Endothelial cell of umbilical vein (primary cell): ENCODE results near the gene ODAD3. TPM values are rescaled to one million over a fixed set of nuclear protein-coding genes. Genes with fewer than 3 reads are reported as not detected.

ENCODE experiments used
- BruUV-seq: library from RNA; stranded (reverse); fragments of 400-500 nt; replicated peaks from 2 replicates; lab custom pipeline; 2021; lab: Mats Ljungman, UMichigan
- CTCF ChIA-PET: fragments of 300-600, 350-600 bp; sonication (Branson Sonifier 250); formaldehyde crosslinking; loops from one replicate; lab custom pipeline; 2021; ENCODE audit warnings: antibody characterized with exemption, inconsistent platforms; lab: Charles Lee
- POLR2A ChIA-PET: fragments of 300-600, 350-600 bp; sonication (Branson Sonifier 250); formaldehyde crosslinking; loops from one replicate; lab custom pipeline; 2021; ENCODE audit warnings: antibody characterized with exemption, inconsistent platforms; lab: Charles Lee
- DNase-seq: peaks from one replicate; pipeline ENCODE4 v3.0.0-alpha.2; 2011; ENCODE audit warnings: low read depth, low spot score
- FAIRE-seq: peaks from 2 replicates; lab custom pipeline; 2011; peaks lifted over from hg19 to GRCh38; lab: Jason Lieb, UNC
- H2AFZ ChIP-seq: 2 replicates; pipeline ENCODE4 v1.6.0; 2012; ENCODE audit warnings: low read depth, low read length, control low read depth, inconsistent platforms
- H3K27ac ChIP-seq: 2 replicates; pipeline ENCODE4 v1.5.1; 2011; ENCODE audit warnings: low read depth, mild to moderate bottlenecking, control low read depth, low read length, moderate library complexity; ENCODE audit not compliant: insufficient read depth
- H3K27me3 ChIP-seq, 2 experiments: 2 replicates each; pipeline versions ENCODE4 v1.6.0 to v1.6.1; 2011; ENCODE audit warnings: low read length in 2 of 2, mixed read lengths in 1 of 2; ENCODE audit not compliant: control insufficient read depth in 2 of 2, insufficient read depth in 2 of 2
- H3K36me3 ChIP-seq, 2 experiments: 2 replicates in 1 of 2; 3 replicates in 1 of 2; pipeline ENCODE4 v1.5.1; 2011; ENCODE audit warnings: low read length in 2 of 2, mild to moderate bottlenecking in 1 of 2, moderate library complexity in 1 of 2; ENCODE audit not compliant: control insufficient read depth in 2 of 2, insufficient read depth in 2 of 2; ENCODE audit errors: extremely low read depth in 1 of 2
- H3K4me1 ChIP-seq: 3 replicates; pipeline ENCODE4 v1.5.1; 2011; ENCODE audit warnings: mild to moderate bottlenecking, low read length; ENCODE audit not compliant: control insufficient read depth, insufficient read depth; ENCODE audit errors: extremely low read depth
- H3K4me2 ChIP-seq: 2 replicates; pipeline ENCODE4 v1.6.1; 2011; ENCODE audit warnings: low read length, control low read depth, mixed read lengths; ENCODE audit not compliant: insufficient read depth
- H3K4me3 ChIP-seq, 3 experiments: fragments of 200-600 bp in 1 of 3; sonication (generic), shearing (Covaris generic) in 1 of 3; replicated peaks in 1 of 3; 2 replicates each; pipeline ENCODE4 v1.5.1; 2011 to 2016; ENCODE audit warnings: control low read depth in 3 of 3, low read length in 3 of 3, mild to moderate bottlenecking in 2 of 3, inconsistent platforms in 1 of 3, low read depth in 1 of 3, moderate library complexity in 1 of 3; ENCODE audit not compliant: insufficient read depth in 1 of 3
- H3K79me2 ChIP-seq: 2 replicates; pipeline ENCODE4 v1.6.0; 2012; ENCODE audit warnings: low read length, inconsistent platforms; ENCODE audit not compliant: control insufficient read depth, insufficient read depth
- H3K9ac ChIP-seq: replicated peaks from 2 replicates; pipeline ENCODE3; 2011; ENCODE audit warnings: low read length, control low read depth; ENCODE audit not compliant: insufficient read depth; ENCODE audit errors: extremely low read depth
- H3K9me1 ChIP-seq: replicated peaks from 3 replicates; pipeline ENCODE4 v1.6.0; 2011; ENCODE audit warnings: mild to moderate bottlenecking, low read length; ENCODE audit not compliant: control insufficient read depth, insufficient read depth; ENCODE audit errors: extremely low read depth
- H3K9me3 ChIP-seq: replicated peaks from 2 replicates; pipeline ENCODE4 v1.5.1; 2012; ENCODE audit warnings: low read length, inconsistent platforms; ENCODE audit not compliant: control insufficient read depth, insufficient read depth
- H4K20me1 ChIP-seq: replicated peaks from 2 replicates; pipeline ENCODE3; 2011; ENCODE audit warnings: mild to moderate bottlenecking, low read length; ENCODE audit not compliant: control insufficient read depth, insufficient read depth; ENCODE audit errors: extremely low read depth
- CTCF ChIP-seq, 2 donors: IDR thresholded peaks; 1 replicate in 1 of 2; 2 replicates in 1 of 2; pipeline ENCODE4 v1.5.1; 2011; ENCODE audit warnings: low read length in 2 of 2, mild to moderate bottlenecking in 2 of 2, moderate library complexity in 2 of 2, control low read depth in 1 of 2, inconsistent platforms in 1 of 2, low read depth in 1 of 2; ENCODE audit not compliant: insufficient read depth in 1 of 2; ENCODE audit errors: extremely low read depth in 1 of 2
- EZH2 ChIP-seq: IDR thresholded peaks from 2 replicates; pipeline ENCODE4 v1.6.1; 2012; ENCODE audit warnings: borderline replicate concordance, low read depth, mild to moderate bottlenecking, moderate library complexity, low read length, inconsistent platforms; ENCODE audit not compliant: severe bottlenecking
- FOS ChIP-seq: IDR thresholded peaks from 2 replicates; pipeline ENCODE4 v1.6.1; 2011; ENCODE audit warnings: mild to moderate bottlenecking, low read length, moderate library complexity, borderline replicate concordance; ENCODE audit not compliant: insufficient read depth
- GATA2 ChIP-seq: IDR thresholded peaks from 2 replicates; pipeline ENCODE4 v1.7.0; 2011; ENCODE audit warnings: low read depth, mild to moderate bottlenecking, moderate library complexity, mixed read lengths, low read length; ENCODE audit not compliant: insufficient read length, insufficient read depth
- JUN ChIP-seq: IDR thresholded peaks from 2 replicates; pipeline ENCODE4 v1.6.1; 2011; ENCODE audit warnings: borderline replicate concordance, low read depth; ENCODE audit not compliant: insufficient read length, insufficient read depth
- MAX ChIP-seq: IDR thresholded peaks from 2 replicates; pipeline ENCODE4 v1.6.1; 2011; ENCODE audit not compliant: insufficient read depth, insufficient read length
- MYC ChIP-seq: IDR thresholded peaks from one replicate; pipeline ENCODE4 v1.6.1; 2011; ENCODE audit warnings: mild to moderate bottlenecking, low read depth, low read length
- POLR2A ChIP-seq: IDR thresholded peaks from 2 replicates; pipeline ENCODE4 v1.6.1; 2012; ENCODE audit warnings: low read depth, mild to moderate bottlenecking, control low read depth, low read length
- POLR2AphosphoS5 ChIP-seq: IDR thresholded peaks from 2 replicates; pipeline ENCODE4 v1.6.1; 2012; ENCODE audit warnings: low read depth, mild to moderate bottlenecking, control low read depth, low read length, moderate library complexity; ENCODE audit not compliant: insufficient read depth
- dilution Hi-C: fragments of 300-500 bp; cut with MboI; formaldehyde crosslinking; loops from one replicate; pipeline ENCODE4 v1.15.0; 2019; ENCODE audit warnings: low sequenced_read_pairs; ENCODE audit not compliant: extremely low pct_ligation_motif_present
- intact Hi-C: fragments of 100-400 bp; cut with micrococcal nuclease; formaldehyde crosslinking; loops from one replicate; pipeline ENCODE4 v1.10.0; 2022
- polyA plus RNA-seq, 4 experiments: library from polyadenylated mRNA; depleted of rRNA in 3 of 4; stranded (reverse) in 3 of 4; unstranded in 1 of 4; fragments of >200 nt; gene quantifications; 2 replicates each; pipeline versions ENCODE4 v1.2.1 to v1.2.3, GENCODE V29; 2011 to 2012; ENCODE audit warnings: missing spikeins in 1 of 4
- total RNA-seq: library from RNA; stranded (reverse); gene quantifications from 2 replicates; pipeline ENCODE4 v1.2.3, GENCODE V29; 2021

Gene ODAD3
- total and polyA plus RNA-seq, 2 donors (not counting 3 experiments of a cell fraction or from before 2014, with no cell fraction given), result 0.14 to 0.97 TPM

- ChIA-PET POLR2A (no interaction called here), CTCF (interaction anchor here (0.8 kb wide), 1 partner anchor 22 kb away, joined by 3 read pairs; no protein-coding TSS in a partner anchor)
- H4K20me1 ChIP-seq, result no peaks in the 10 kb centered on the region
- intact Hi-C loops, result no loop called here
- H3K9me3 ChIP-seq, result no peaks in the 10 kb centered on the region
- no peaks in the 10 kb centered on the region for H3K36me3 ChIP-seq
- H3K79me2 ChIP-seq, result no peaks in the 10 kb centered on the region
- no peaks in the 10 kb centered on the region for H3K4me1 ChIP-seq
- H3K27me3 ChIP-seq, result no peaks in the 10 kb centered on the region
- BruUV-seq, result no TSS peak
- H3K27ac ChIP-seq, result no peak overlapping the region
- FAIRE-seq, result no peak
- no peak overlapping the region for H3K4me3 ChIP-seq
- no peak for TF ChIP-seq EZH2
- no peak for TF ChIP-seq CTCF (IDR thresholded peaks at IDR 0.05; ENCODE audit: extremely low read depth in 1 of 2, insufficient read depth in 1 of 2, low read depth in 1 of 2, low read length in 2 of 2)
- TF ChIP-seq FOS, result no peak
- no peak for TF ChIP-seq POLR2A
- TF ChIP-seq POLR2AphosphoS5, result no peak
- no peak for TF ChIP-seq GATA2
- no peak for TF ChIP-seq MYC
- no peak for TF ChIP-seq JUN
- TF ChIP-seq MAX, result no peak
- no peak overlapping the region for H2AFZ ChIP-seq
- dilution Hi-C loops, result no loop called here
- H3K9ac ChIP-seq, result no peak overlapping the region
- no peak for DNase-seq
- H3K9me1 ChIP-seq, result no peaks in the 10 kb centered on the region
- H3K4me2 ChIP-seq, result no peak overlapping the region
Measured at GRCh38 chr19:11404588-11405222, 30.2 kb downstream of the ODAD3 start.
